Endothelial cell of umbilical vein (primary cell): ENCODE data around the gene MIA2.

Experiments
- CTCF ChIP-seq, 2 donors: IDR thresholded peaks; 1 replicate in 1 of 2; 2 replicates in 1 of 2; pipeline ENCODE4 v1.5.1; 2011; ENCODE audit warnings: low read length in 2 of 2, mild to moderate bottlenecking in 2 of 2, moderate library complexity in 2 of 2, control low read depth in 1 of 2, inconsistent platforms in 1 of 2, low read depth in 1 of 2; ENCODE audit not compliant: insufficient read depth in 1 of 2; ENCODE audit errors: extremely low read depth in 1 of 2
- EZH2 ChIP-seq: IDR thresholded peaks from 2 replicates; pipeline ENCODE4 v1.6.1; 2012; ENCODE audit warnings: borderline replicate concordance, low read depth, mild to moderate bottlenecking, moderate library complexity, low read length, inconsistent platforms; ENCODE audit not compliant: severe bottlenecking
- POLR2A ChIP-seq: IDR thresholded peaks from 2 replicates; pipeline ENCODE4 v1.6.1; 2012; ENCODE audit warnings: low read depth, mild to moderate bottlenecking, control low read depth, low read length
- POLR2AphosphoS5 ChIP-seq: IDR thresholded peaks from 2 replicates; pipeline ENCODE4 v1.6.1; 2012; ENCODE audit warnings: low read depth, mild to moderate bottlenecking, control low read depth, low read length, moderate library complexity; ENCODE audit not compliant: insufficient read depth

DNA sequence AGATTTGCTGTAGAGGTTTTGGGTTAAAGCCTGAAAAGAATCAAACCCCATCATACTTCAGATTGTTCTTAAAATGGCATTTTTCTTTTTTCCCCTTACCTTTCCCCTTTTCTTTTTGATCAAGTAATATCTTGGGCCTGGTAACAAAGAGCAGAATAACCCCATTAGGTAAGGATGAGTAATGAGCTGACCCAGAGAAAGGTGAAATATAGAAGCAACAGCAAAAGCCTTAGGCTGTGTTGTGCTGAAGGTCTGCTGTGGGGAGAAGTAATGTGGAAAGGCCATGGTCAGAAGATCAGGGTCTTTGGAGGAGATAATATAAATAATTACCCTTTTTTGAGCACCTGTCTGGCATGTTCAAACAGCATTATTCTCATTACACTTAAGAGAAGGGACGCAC, 42.3 kb downstream of the MIA2 start:
- TF ChIP-seq CTCF (IDR thresholded peaks at IDR 0.05; ENCODE audit: extremely low read depth in 1 of 2, insufficient read depth in 1 of 2, low read depth in 1 of 2, low read length in 2 of 2) (no peak), POLR2A (no peak), POLR2AphosphoS5 (no peak), EZH2 (no peak)
